ENCODE data around the gene RNF31. TPM values are rescaled to one million over a fixed set of nuclear protein-coding genes. Genes with fewer than 3 reads are reported as not detected.

RNF31 gene
- total and polyA plus RNA-seq, 2 of the 13 experiments (the other 11 are each of a cell fraction or from before 2014, with no cell fraction given) = 48.2 to 86.8 TPM

- no peak for TF ChIP-seq FLYWCH1 (CRISPR knock-in tag; IDR thresholded peaks at IDR 0.05)
- 0 out of 2 replicates have a peak, but pooled peaks have one; percentile 30 for TF ChIP-seq ZNF772 (CRISPR knock-in tag; IDR thresholded peaks at IDR 0.05)
- TF ChIP-seq TSC22D2 (CRISPR knock-in tag; IDR thresholded peaks at IDR 0.05; ENCODE audit: borderline replicate concordance) = 0 out of 2 replicates have a peak, but pooled peaks have one; percentile 47
- TF ChIP-seq ZNF839 (CRISPR knock-in tag; IDR thresholded peaks at IDR 0.05; ENCODE audit: borderline replicate concordance) = no peak; the same call in 1 of the 2 replicates
- no peak for TF ChIP-seq IKZF1 (IDR thresholded peaks at IDR 0.05)
- no peak for TF ChIP-seq ARID2 (CRISPR knock-in tag; IDR thresholded peaks at IDR 0.05; ENCODE audit: borderline replicate concordance)
- peak; percentile 81; the same call in 1 of the 2 replicates for TF ChIP-seq ZNF614 (CRISPR knock-in tag; IDR thresholded peaks at IDR 0.05; ENCODE audit: borderline replicate concordance)
- TF ChIP-seq ZNF563 (CRISPR knock-in tag; IDR thresholded peaks at IDR 0.05) = no peak
- no peak for TF ChIP-seq ARID4A (CRISPR knock-in tag; IDR thresholded peaks at IDR 0.05; ENCODE audit: borderline replicate concordance)
- TF ChIP-seq TOE1 (CRISPR knock-in tag; IDR thresholded peaks at IDR 0.05) = peak; percentile 49; the same call in 1 of the 2 replicates
- TF ChIP-seq ZNF572 (CRISPR knock-in tag; IDR thresholded peaks at IDR 0.05) = no peak
- TF ChIP-seq XBP1 (CRISPR knock-in tag; IDR thresholded peaks at IDR 0.05) = no peak
- TF ChIP-seq ZBTB8A (CRISPR knock-in tag; IDR thresholded peaks at IDR 0.05; ENCODE audit: borderline replicate concordance, low read depth) = no peak
- TF ChIP-seq TEAD3 (CRISPR knock-in tag; optimal IDR thresholded peaks at IDR 0.05; ENCODE audit: borderline replicate concordance) = peak; percentile 55
- TF ChIP-seq ZNF720 (CRISPR knock-in tag; IDR thresholded peaks at IDR 0.05) = no peak; the same call in 1 of the 2 replicates
- no peak for TF ChIP-seq ZNF639 (CRISPR knock-in tag; conservative IDR thresholded peaks at IDR 0.05)
- TF ChIP-seq RFX5 (IDR thresholded peaks at IDR 0.05; ENCODE audit: low read depth, low read length) = no peak
- 0 out of 2 replicates have a peak, but pooled peaks have one; percentile 75 for TF ChIP-seq PRDM4 (CRISPR knock-in tag; IDR thresholded peaks at IDR 0.05; ENCODE audit: borderline replicate concordance)
- TF ChIP-seq KLF12 (CRISPR knock-in tag; IDR thresholded peaks at IDR 0.05; ENCODE audit: borderline replicate concordance) = peak; percentile 81; the same call in 1 of the 2 replicates
- no peak; the same call in 1 of the 2 replicates for TF ChIP-seq ARHGAP35 (CRISPR knock-in tag; IDR thresholded peaks at IDR 0.05; ENCODE audit: borderline replicate concordance)
- TF ChIP-seq ZFP82 (CRISPR knock-in tag; IDR thresholded peaks at IDR 0.05; ENCODE audit: borderline replicate concordance) = no peak
- peak; percentile 42; the same call in 1 of the 2 replicates for TF ChIP-seq KLF6 (CRISPR knock-in tag; IDR thresholded peaks at IDR 0.05)
- no peak for TF ChIP-seq ZNF496 (CRISPR knock-in tag; IDR thresholded peaks at IDR 0.05; ENCODE audit: insufficient replicate concordance)
These were observed 783 bp upstream of the RNF31 start, which contains the start of gene PSME2 (continued) for GRCh38 chr14:24146453-24146977.

Measured in HepG2 (cell line).